Stomach (tissue), 4 donors: ENCODE results near the gene TCEANC2.

Experiments used
- POLR2AphosphoS5 ChIP-seq, 3 donors: sonication (generic); formaldehyde crosslinking; IDR thresholded peaks; one replicate each; pipeline ENCODE4 v1.6.1; 2016; ENCODE audit warnings: antibody characterized with exemption in 3 of 3
- TF ChIP-seq, protein P1 (sequence below), 7 experiments: fragments of 450-650 bp in 4 of 7; fragments of 200-600 bp in 3 of 7; sonication (generic) in 3 of 7; IDR thresholded peaks; one replicate each; pipeline ENCODE4 v1.5.1; 2016 to 2019; ENCODE audit warnings: antibody characterized with exemption in 7 of 7, control low read depth in 2 of 7, mild to moderate bottlenecking in 1 of 7

DNA sequence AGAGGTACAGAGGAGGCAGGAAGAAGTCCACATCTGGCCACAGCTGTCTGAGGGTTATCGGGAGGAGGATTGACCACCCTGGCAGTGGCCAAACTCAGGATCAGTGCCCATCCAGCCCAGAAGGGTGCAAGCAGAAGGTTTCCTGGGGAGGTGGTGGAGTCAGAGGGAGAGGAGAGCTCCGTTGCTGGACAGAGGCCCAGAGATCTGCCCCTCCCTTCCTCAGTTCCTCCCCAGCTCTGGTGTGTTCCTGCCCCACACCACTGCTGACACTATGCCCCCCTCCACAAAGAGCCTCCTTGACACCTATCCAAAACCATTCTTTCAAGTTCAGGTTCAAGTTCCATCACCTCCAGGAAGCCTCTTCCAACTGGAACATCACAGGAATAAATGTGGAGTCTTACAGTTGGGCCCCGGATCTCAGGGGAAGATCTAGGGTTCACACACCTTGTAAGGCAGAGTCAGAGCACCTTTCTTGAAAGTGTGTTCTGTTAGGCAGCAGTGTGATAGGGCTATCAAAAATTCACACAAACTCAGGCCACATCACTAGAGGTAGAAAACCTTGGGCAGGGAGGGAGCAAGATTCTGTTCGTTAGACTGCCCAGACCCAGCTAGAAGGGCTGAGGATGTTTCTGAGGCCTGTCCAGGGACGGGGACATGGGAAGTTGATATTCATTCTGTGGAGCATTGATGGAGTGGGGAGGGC lies 42.8 kb upstream of the TCEANC2 start:
- TF ChIP-seq, protein P1, sequence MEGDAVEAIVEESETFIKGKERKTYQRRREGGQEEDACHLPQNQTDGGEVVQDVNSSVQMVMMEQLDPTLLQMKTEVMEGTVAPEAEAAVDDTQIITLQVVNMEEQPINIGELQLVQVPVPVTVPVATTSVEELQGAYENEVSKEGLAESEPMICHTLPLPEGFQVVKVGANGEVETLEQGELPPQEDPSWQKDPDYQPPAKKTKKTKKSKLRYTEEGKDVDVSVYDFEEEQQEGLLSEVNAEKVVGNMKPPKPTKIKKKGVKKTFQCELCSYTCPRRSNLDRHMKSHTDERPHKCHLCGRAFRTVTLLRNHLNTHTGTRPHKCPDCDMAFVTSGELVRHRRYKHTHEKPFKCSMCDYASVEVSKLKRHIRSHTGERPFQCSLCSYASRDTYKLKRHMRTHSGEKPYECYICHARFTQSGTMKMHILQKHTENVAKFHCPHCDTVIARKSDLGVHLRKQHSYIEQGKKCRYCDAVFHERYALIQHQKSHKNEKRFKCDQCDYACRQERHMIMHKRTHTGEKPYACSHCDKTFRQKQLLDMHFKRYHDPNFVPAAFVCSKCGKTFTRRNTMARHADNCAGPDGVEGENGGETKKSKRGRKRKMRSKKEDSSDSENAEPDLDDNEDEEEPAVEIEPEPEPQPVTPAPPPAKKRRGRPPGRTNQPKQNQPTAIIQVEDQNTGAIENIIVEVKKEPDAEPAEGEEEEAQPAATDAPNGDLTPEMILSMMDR (IDR thresholded peaks at IDR 0.05): no peak
- TF ChIP-seq POLR2AphosphoS5 (IDR thresholded peaks at IDR 0.05): no peak
